WTC11 (cell line): ENCODE measurements around the gene KCND3. TPM values are rescaled to one million over a fixed set of nuclear protein-coding genes. Genes with fewer than 3 reads are reported as not detected.

ENCODE experiments used
- ATAC-seq: fragments of 200-7000 bp; cut with Tn5 transposase; 2 replicates; pipeline ENCODE4 v1.10.0; 2021; ENCODE audit warnings: mild to moderate bottlenecking, moderate library complexity
- CTCF ChIA-PET: fragments of 300-600 bp; sonication (Branson Sonifier 250); formaldehyde crosslinking; loops from one replicate; lab custom pipeline; 2021; ENCODE audit warnings: antibody characterized with exemption; lab: Charles Lee
- POLR2A ChIA-PET: fragments of 350-600 bp; sonication (Branson Sonifier 250); formaldehyde crosslinking; loops from one replicate; lab custom pipeline; 2021; ENCODE audit warnings: antibody characterized with exemption; lab: Charles Lee
- DNase-seq: peaks from one replicate; pipeline ENCODE4 v3.0.0; 2021; ENCODE audit warnings: low spot score
- H3K27ac Mint-ChIP-seq: 2 replicates; pipeline ENCODE4 v1.8.0; 2021; ENCODE audit warnings: mixed read lengths
- H3K27me3 Mint-ChIP-seq: 2 replicates; pipeline ENCODE4 v1.8.0; 2021; ENCODE audit warnings: low read depth, mild to moderate bottlenecking, moderate library complexity, mixed read lengths
- H3K36me3 Mint-ChIP-seq: 2 replicates; pipeline ENCODE4 v1.8.0; 2021; ENCODE audit warnings: mixed read lengths
- H3K4me1 Mint-ChIP-seq: 2 replicates; pipeline ENCODE4 v1.8.0; 2022; ENCODE audit warnings: mixed read lengths
- H3K4me3 Mint-ChIP-seq: 2 replicates; pipeline ENCODE4 v1.8.0; 2021; ENCODE audit warnings: mild to moderate bottlenecking, moderate library complexity, mixed read lengths
- H3K9me3 Mint-ChIP-seq: 2 replicates; pipeline ENCODE4 v1.8.0; 2021; ENCODE audit warnings: mixed read lengths
- CREB1 ChIP-seq: sonication (generic); formaldehyde crosslinking; IDR thresholded peaks from 2 replicates; pipeline ENCODE4 v1.8.0; 2023; ENCODE audit warnings: mild to moderate bottlenecking, missing genetic modification reagents
- FOXJ3 ChIP-seq: sonication (generic); formaldehyde crosslinking; IDR thresholded peaks from 2 replicates; pipeline ENCODE4 v1.9.0; 2021; ENCODE audit warnings: missing genetic modification reagents, mild to moderate bottlenecking, borderline replicate concordance
- GABPB1 ChIP-seq: sonication (generic); formaldehyde crosslinking; IDR thresholded peaks from 2 replicates; pipeline ENCODE4 v1.8.1; 2023; ENCODE audit warnings: mild to moderate bottlenecking, missing genetic modification reagents
- HMGA2 ChIP-seq: fragments of 250-450 bp; sonication (Bioruptor Pico); IDR thresholded peaks from 2 replicates; pipeline ENCODE4 v1.4.0; 2021; ENCODE audit warnings: mild to moderate bottlenecking, moderate library complexity
- KAT7 ChIP-seq: sonication (generic); formaldehyde crosslinking; IDR thresholded peaks from 2 replicates; pipeline ENCODE4 v1.8.1; 2023; ENCODE audit warnings: missing genetic modification reagents, mild to moderate bottlenecking, borderline replicate concordance
- MXD4 ChIP-seq: fragments of 250-450 bp; sonication (Bioruptor Pico); IDR thresholded peaks from 2 replicates; pipeline ENCODE4 v1.8.0; 2021; ENCODE audit warnings: mild to moderate bottlenecking, moderate library complexity, borderline replicate concordance
- NFATC4 ChIP-seq: fragments of 250-450 bp; sonication (Bioruptor Pico); IDR thresholded peaks from 2 replicates; pipeline ENCODE4 v1.9.0; 2021; ENCODE audit warnings: mild to moderate bottlenecking
- NFE2L1 ChIP-seq: sonication (generic); formaldehyde crosslinking; IDR thresholded peaks from 2 replicates; pipeline ENCODE4 v1.8.1; 2023; ENCODE audit warnings: missing genetic modification reagents
- NR1H2 ChIP-seq: sonication (generic); formaldehyde crosslinking; IDR thresholded peaks from 2 replicates; pipeline ENCODE4 v1.9.0; 2021; ENCODE audit warnings: mild to moderate bottlenecking, moderate library complexity, missing genetic modification reagents
- PRRX2 ChIP-seq: fragments of 250-450 bp; sonication (Bioruptor Pico); IDR thresholded peaks from 2 replicates; pipeline ENCODE4 v1.8.0; 2021; ENCODE audit warnings: mild to moderate bottlenecking
- RELA ChIP-seq: sonication (generic); formaldehyde crosslinking; IDR thresholded peaks from 2 replicates; pipeline ENCODE4 v1.8.1; 2022; ENCODE audit warnings: missing genetic modification reagents, mild to moderate bottlenecking, borderline replicate concordance
- SMAD4 ChIP-seq: sonication (generic); formaldehyde crosslinking; IDR thresholded peaks from 2 replicates; pipeline ENCODE4 v1.8.0; 2022; ENCODE audit warnings: mild to moderate bottlenecking, missing genetic modification reagents
- TCF7 ChIP-seq: sonication (generic); formaldehyde crosslinking; IDR thresholded peaks from 2 replicates; pipeline ENCODE4 v1.8.0; 2022; ENCODE audit warnings: mild to moderate bottlenecking, low read depth, missing genetic modification reagents, moderate library complexity
- TEAD1 ChIP-seq: sonication (generic); formaldehyde crosslinking; IDR thresholded peaks from 2 replicates; pipeline ENCODE4 v1.8.0; 2022; ENCODE audit warnings: mild to moderate bottlenecking, missing genetic modification reagents
- TP53 ChIP-seq: sonication (generic); formaldehyde crosslinking; IDR thresholded peaks from 2 replicates; pipeline ENCODE4 v1.8.1; 2023; ENCODE audit warnings: mild to moderate bottlenecking, missing genetic modification reagents
- ZNF121 ChIP-seq: sonication (generic); formaldehyde crosslinking; IDR thresholded peaks from 2 replicates; pipeline ENCODE4 v1.8.0; 2023; ENCODE audit warnings: missing genetic modification reagents
- ZNF396 ChIP-seq: fragments of 250-450 bp; sonication (Bioruptor Pico); IDR thresholded peaks from 2 replicates; pipeline ENCODE4 v1.8.0; 2021; ENCODE audit warnings: mild to moderate bottlenecking, moderate library complexity, borderline replicate concordance
- ZNF416 ChIP-seq: fragments of 250-450 bp; sonication (Bioruptor Pico); IDR thresholded peaks from 2 replicates; pipeline ENCODE4 v1.9.0; 2021; ENCODE audit warnings: mild to moderate bottlenecking, inconsistent platforms
- total RNA-seq: library from RNA; stranded (reverse); gene quantifications from 3 replicates; pipeline ENCODE4 v1.2.3, GENCODE V29; 2021
- TF ChIP-seq, protein P1 (sequence below): sonication (generic); formaldehyde crosslinking; IDR thresholded peaks from 2 replicates; pipeline ENCODE4 v1.8.1; 2022; ENCODE audit warnings: missing genetic modification reagents, borderline replicate concordance
- TF ChIP-seq, protein P2 (sequence below): sonication (generic); formaldehyde crosslinking; IDR thresholded peaks from 2 replicates; pipeline ENCODE4 v1.8.0; 2022; ENCODE audit warnings: mild to moderate bottlenecking, missing genetic modification reagents
- TF ChIP-seq, protein P3 (sequence below): sonication (generic); formaldehyde crosslinking; IDR thresholded peaks from 2 replicates; pipeline ENCODE4 v1.8.1; 2023; ENCODE audit warnings: mild to moderate bottlenecking, moderate library complexity, missing genetic modification reagents
- TF ChIP-seq, protein P4 (sequence below): sonication (generic); formaldehyde crosslinking; IDR thresholded peaks from 2 replicates; pipeline ENCODE4 v1.8.1; 2022; ENCODE audit warnings: mild to moderate bottlenecking, moderate library complexity, missing genetic modification reagents
- TF ChIP-seq, protein P5 (sequence below): sonication (generic); formaldehyde crosslinking; IDR thresholded peaks from 2 replicates; pipeline ENCODE4 v1.8.1; 2023; ENCODE audit warnings: mild to moderate bottlenecking, missing genetic modification reagents
- TF ChIP-seq, protein P6 (sequence below): sonication (generic); formaldehyde crosslinking; IDR thresholded peaks from 2 replicates; pipeline ENCODE4 v1.8.1; 2022; ENCODE audit warnings: low read depth, mild to moderate bottlenecking, moderate library complexity, missing genetic modification reagents, borderline replicate concordance
- TF ChIP-seq, protein P7 (sequence below): fragments of 250-450 bp; sonication (Bioruptor Pico); IDR thresholded peaks from 2 replicates; pipeline ENCODE4 v1.8.0; 2021; ENCODE audit warnings: mild to moderate bottlenecking
- TF ChIP-seq, protein P8 (sequence below): sonication (generic); formaldehyde crosslinking; IDR thresholded peaks from 2 replicates; pipeline ENCODE4 v1.8.0; 2023; ENCODE audit warnings: mild to moderate bottlenecking, missing genetic modification reagents

The KCND3 gene
- total RNA-seq, 1 experiment from 2014 or later, result 0.35 TPM

DNA sequence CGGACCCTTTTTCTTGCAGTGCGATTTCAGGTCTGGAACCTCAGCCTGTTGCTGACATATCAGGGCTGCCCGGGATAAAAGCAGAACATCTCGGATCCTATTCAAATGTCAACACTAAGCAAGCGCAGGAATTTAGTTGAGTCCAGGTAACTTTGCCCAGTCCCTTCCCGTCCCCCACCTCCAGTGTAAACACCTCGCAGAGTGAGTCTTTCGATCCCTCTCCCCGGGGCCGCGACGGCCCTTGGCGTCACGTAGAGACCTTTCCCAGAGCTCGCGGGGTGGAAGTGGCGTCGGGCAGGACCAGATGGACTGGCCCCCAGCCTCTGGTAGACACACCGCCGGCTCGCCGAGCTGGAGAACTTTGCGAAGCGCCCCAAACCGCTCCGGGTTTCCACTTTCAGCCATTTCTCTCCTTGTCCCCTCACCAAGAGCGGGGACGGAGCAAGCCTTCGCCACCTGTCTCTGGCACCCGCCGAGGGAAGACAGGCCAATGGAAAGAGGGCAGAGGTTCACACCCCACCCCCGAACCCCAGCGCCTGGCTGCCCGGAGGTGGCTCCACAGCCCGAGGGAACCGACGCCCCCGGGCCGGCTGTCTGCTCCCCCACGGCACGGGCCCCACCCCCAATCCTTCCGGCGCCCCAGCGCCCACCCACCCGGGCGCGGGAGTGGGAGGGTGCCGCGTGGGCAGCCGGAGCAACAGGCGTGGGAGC is 570 bp downstream of the KCND3 start (continued):
- TF ChIP-seq, protein P1, sequence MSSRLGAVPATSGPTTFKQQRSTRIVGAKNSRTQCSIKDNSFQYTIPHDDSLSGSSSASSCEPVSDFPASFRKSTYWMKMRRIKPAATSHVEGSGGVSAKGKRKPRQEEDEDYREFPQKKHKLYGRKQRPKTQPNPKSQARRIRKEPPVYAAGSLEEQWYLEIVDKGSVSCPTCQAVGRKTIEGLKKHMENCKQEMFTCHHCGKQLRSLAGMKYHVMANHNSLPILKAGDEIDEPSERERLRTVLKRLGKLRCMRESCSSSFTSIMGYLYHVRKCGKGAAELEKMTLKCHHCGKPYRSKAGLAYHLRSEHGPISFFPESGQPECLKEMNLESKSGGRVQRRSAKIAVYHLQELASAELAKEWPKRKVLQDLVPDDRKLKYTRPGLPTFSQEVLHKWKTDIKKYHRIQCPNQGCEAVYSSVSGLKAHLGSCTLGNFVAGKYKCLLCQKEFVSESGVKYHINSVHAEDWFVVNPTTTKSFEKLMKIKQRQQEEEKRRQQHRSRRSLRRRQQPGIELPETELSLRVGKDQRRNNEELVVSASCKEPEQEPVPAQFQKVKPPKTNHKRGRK (CRISPR knock-in tag), result no peak
- TF ChIP-seq, protein P2, sequence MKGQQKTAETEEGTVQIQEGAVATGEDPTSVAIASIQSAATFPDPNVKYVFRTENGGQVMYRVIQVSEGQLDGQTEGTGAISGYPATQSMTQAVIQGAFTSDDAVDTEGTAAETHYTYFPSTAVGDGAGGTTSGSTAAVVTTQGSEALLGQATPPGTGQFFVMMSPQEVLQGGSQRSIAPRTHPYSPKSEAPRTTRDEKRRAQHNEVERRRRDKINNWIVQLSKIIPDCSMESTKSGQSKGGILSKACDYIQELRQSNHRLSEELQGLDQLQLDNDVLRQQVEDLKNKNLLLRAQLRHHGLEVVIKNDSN (CRISPR knock-in tag), result no peak
- TF ChIP-seq NFATC4 (CRISPR knock-in tag) (no peak), GABPB1 (CRISPR knock-in tag) (no peak), TCF7 (CRISPR knock-in tag) (no peak), TP53 (no peak), SMAD4 (CRISPR knock-in tag) (no peak), ZNF416 (no peak), TEAD1 (CRISPR knock-in tag) (0 out of 2 replicates have a peak, but pooled peaks have one; percentile 20), NFE2L1 (CRISPR knock-in tag) (no peak), CREB1 (CRISPR knock-in tag) (no peak), PRRX2 (CRISPR knock-in tag) (no peak)
- TF ChIP-seq, protein P3, sequence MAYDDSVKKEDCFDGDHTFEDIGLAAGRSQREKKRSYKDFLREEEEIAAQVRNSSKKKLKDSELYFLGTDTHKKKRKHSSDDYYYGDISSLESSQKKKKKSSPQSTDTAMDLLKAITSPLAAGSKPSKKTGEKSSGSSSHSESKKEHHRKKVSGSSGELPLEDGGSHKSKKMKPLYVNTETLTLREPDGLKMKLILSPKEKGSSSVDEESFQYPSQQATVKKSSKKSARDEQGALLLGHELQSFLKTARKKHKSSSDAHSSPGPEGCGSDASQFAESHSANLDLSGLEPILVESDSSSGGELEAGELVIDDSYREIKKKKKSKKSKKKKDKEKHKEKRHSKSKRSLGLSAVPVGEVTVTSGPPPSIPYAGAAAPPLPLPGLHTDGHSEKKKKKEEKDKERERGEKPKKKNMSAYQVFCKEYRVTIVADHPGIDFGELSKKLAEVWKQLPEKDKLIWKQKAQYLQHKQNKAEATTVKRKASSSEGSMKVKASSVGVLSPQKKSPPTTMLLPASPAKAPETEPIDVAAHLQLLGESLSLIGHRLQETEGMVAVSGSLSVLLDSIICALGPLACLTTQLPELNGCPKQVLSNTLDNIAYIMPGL (CRISPR knock-in tag), result 0 out of 2 replicates have a peak, but pooled peaks have one; percentile 2
- TF ChIP-seq, protein P4, sequence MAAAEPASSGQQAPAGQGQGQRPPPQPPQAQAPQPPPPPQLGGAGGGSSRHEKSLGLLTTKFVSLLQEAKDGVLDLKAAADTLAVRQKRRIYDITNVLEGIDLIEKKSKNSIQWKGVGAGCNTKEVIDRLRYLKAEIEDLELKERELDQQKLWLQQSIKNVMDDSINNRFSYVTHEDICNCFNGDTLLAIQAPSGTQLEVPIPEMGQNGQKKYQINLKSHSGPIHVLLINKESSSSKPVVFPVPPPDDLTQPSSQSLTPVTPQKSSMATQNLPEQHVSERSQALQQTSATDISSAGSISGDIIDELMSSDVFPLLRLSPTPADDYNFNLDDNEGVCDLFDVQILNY (CRISPR knock-in tag), result no peak
- TF ChIP-seq, protein P5, sequence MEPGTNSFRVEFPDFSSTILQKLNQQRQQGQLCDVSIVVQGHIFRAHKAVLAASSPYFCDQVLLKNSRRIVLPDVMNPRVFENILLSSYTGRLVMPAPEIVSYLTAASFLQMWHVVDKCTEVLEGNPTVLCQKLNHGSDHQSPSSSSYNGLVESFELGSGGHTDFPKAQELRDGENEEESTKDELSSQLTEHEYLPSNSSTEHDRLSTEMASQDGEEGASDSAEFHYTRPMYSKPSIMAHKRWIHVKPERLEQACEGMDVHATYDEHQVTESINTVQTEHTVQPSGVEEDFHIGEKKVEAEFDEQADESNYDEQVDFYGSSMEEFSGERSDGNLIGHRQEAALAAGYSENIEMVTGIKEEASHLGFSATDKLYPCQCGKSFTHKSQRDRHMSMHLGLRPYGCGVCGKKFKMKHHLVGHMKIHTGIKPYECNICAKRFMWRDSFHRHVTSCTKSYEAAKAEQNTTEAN, result no peak

DNA sequence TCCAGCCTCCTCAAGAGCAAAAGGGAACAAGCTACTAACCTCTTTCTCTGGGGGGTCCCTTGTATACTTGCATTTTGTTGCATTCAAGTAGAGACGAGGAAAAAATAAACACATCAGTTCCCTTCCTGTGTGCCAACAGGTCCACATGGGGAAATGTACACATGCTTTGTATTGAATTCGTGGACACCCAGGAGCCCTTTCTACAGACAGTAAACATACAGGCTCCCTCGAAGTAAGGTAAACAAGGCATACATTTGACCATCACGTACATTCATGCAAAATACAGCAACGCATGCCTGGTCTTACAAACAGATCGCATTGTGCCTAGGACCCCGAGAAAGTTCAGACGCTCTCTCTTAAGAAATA is 1.1 kb downstream of the KCND3 start:
- Mint-ChIP-seq H3K36me3 (no peaks in the 10 kb centered on the region), H3K27ac (no peak overlapping the region), H3K4me1 (peaks cover 26% of the 10 kb centered on the region), H3K4me3 (peak overlapping the region; percentile 67), H3K27me3 (peaks cover 80% of the 10 kb centered on the region), H3K9me3 (no peaks in the 10 kb centered on the region)
- POLR2A ChIA-PET, result no interaction called here
- CTCF ChIA-PET, result no interaction called here
- no peak for DNase-seq
- ATAC-seq, result no peak
- TF ChIP-seq KAT7 (CRISPR knock-in tag) (no peak), HMGA2 (CRISPR knock-in tag) (no peak), ZNF396 (no peak), ZNF121 (CRISPR knock-in tag) (no peak), MXD4 (CRISPR knock-in tag) (no peak), NR1H2 (CRISPR knock-in tag) (no peak), RELA (CRISPR knock-in tag) (no peak), FOXJ3 (no peak)
- TF ChIP-seq, protein P6, sequence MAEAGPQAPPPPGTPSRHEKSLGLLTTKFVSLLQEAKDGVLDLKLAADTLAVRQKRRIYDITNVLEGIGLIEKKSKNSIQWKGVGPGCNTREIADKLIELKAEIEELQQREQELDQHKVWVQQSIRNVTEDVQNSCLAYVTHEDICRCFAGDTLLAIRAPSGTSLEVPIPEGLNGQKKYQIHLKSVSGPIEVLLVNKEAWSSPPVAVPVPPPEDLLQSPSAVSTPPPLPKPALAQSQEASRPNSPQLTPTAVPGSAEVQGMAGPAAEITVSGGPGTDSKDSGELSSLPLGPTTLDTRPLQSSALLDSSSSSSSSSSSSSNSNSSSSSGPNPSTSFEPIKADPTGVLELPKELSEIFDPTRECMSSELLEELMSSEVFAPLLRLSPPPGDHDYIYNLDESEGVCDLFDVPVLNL (CRISPR knock-in tag), result no peak
- TF ChIP-seq, protein P7, sequence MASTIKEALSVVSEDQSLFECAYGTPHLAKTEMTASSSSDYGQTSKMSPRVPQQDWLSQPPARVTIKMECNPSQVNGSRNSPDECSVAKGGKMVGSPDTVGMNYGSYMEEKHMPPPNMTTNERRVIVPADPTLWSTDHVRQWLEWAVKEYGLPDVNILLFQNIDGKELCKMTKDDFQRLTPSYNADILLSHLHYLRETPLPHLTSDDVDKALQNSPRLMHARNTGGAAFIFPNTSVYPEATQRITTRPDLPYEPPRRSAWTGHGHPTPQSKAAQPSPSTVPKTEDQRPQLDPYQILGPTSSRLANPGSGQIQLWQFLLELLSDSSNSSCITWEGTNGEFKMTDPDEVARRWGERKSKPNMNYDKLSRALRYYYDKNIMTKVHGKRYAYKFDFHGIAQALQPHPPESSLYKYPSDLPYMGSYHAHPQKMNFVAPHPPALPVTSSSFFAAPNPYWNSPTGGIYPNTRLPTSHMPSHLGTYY (CRISPR knock-in tag), result no peak
- TF ChIP-seq, protein P8, sequence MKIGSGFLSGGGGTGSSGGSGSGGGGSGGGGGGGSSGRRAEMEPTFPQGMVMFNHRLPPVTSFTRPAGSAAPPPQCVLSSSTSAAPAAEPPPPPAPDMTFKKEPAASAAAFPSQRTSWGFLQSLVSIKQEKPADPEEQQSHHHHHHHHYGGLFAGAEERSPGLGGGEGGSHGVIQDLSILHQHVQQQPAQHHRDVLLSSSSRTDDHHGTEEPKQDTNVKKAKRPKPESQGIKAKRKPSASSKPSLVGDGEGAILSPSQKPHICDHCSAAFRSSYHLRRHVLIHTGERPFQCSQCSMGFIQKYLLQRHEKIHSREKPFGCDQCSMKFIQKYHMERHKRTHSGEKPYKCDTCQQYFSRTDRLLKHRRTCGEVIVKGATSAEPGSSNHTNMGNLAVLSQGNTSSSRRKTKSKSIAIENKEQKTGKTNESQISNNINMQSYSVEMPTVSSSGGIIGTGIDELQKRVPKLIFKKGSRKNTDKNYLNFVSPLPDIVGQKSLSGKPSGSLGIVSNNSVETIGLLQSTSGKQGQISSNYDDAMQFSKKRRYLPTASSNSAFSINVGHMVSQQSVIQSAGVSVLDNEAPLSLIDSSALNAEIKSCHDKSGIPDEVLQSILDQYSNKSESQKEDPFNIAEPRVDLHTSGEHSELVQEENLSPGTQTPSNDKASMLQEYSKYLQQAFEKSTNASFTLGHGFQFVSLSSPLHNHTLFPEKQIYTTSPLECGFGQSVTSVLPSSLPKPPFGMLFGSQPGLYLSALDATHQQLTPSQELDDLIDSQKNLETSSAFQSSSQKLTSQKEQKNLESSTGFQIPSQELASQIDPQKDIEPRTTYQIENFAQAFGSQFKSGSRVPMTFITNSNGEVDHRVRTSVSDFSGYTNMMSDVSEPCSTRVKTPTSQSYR, result no peak
